Activated CD8-positive, alpha-beta memory T cell treated with anti-CD3 and anti-CD28 coated beads, Interleukin-2, amount 50 U/mL, for 4 hours (primary cell): Measurements from ENCODE around the gene MEF2C.

ENCODE experiments used
- DNase-seq: peaks from one replicate; pipeline ENCODE4 v3.0.0-alpha.2; 2020

The MEF2C gene

DNA sequence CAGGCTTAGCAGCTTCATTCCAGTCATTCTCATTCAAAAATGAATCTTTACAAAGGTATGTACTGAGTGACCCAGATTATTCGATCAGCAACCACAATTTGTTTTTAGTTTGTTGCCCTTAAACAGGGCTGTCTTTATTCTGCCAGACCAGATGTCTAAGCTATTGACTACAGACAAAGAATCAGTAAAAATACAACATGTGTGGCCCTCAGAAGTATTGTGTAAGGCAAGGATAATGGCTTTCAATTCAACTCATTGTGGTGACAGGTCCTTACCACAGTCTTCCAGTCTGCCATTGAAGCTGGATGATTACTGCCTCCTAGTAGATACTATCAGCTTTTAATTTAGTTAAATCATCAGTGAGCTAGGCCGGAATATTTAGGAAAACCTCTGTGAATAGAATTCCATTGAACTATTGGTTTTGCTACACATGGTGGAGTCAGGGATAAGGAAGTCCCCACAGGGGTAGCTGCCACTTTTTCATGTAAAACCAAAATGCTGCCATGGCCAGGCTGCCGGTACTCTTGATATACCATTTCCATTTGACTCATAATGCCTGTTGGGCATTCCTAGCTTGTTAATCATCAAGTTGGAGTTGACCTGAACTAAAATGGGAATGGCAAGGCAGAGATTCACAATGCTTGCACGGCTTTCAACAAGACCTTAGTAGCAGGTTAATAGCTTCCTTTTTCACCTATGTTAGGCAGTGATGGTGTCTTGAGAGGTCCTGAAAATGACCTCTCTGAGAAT, 175.6 kb downstream of the MEF2C start:
- DNase-seq, result no peak

GRCh38 chr5:88702332-88702731, 180.7 kb downstream of the MEF2C start:
- DNase-seq, result no peak

DNA sequence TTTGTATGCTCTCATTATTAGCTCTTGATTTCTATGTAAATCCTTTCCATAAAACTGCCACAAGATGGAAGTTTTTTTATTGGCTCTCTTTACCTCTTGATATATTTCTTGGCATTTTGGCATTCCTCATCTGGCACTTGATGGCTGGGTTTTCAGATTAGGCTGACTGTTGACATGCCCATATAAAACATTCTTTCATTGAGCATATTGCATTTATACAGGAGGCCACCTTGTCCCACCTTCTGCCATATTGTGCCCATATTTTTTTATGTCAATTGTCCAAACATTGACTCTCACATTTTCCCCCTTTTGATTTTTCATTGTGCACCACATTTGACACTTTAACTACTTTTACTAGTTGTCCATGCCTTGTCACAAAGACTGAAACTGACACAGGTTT, 182.9 kb downstream of the MEF2C start:
- no peak for DNase-seq

DNA sequence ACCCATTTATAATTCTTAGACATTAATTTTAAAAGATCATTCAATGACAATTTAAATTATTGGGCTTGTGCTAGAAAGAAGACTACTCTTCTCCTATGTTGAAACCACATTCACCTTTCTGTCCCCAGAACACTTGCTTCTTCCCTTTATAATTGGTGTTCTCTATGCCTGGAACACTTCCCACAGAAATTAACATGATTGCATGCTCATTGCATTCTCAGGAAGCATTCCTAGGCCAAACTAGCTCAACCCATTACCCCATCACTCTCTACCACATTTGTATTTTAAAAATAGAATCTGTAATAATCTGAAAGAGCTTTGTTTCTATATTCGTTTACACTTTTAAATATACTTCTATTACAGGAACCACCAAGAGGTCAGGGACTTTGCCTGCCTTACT, 184.7 kb downstream of the MEF2C start:
- no peak for DNase-seq

- no peak for DNase-seq
These were observed 186.5 kb downstream of the MEF2C start for GRCh38 chr5:88696466-88696865.

DNA sequence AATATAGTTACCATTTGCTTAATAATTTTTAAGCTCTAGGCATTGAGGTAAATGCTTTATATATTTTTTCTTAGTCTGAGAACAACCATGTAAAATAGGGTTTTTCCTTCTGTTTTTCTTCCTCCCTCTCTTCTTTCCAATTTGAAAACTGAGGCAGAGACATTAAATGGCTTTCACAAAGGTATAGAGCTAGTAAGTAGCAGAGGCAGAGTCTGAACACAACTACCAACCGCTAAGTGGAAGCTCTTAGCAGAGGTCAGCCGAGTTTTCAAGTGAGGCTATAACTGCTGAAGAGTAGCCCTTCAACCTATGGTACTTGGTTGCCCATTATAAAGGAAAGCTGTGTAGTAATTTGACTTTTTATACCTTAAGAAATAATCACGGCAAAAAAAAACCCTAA, 187.1 kb downstream of the MEF2C start:
- DNase-seq, result no peak

DNA sequence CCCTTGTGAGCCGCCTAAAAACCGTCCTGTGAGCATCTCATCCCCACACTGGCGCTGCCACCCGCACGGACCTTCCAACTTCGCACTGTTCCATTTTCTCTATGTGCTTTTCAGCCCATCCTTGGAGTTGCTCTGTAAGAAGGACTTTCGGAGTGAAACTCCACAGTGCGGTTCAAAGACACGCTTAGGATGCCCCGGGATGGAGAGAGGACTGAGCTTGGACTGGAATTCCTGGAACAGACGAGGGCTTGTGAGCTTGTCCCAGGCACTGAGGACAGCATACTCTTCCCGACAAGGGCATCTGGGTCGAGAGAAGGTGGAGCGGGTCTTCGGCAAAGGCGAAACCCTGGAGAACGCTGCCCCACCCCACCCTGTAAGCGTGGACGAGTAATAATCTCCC, 187.8 kb downstream of the MEF2C start:
- DNase-seq, result no peak

GRCh38 chr5:88694023-88694679, 188.8 kb downstream of the MEF2C start:
- DNase-seq, result no peak

DNA sequence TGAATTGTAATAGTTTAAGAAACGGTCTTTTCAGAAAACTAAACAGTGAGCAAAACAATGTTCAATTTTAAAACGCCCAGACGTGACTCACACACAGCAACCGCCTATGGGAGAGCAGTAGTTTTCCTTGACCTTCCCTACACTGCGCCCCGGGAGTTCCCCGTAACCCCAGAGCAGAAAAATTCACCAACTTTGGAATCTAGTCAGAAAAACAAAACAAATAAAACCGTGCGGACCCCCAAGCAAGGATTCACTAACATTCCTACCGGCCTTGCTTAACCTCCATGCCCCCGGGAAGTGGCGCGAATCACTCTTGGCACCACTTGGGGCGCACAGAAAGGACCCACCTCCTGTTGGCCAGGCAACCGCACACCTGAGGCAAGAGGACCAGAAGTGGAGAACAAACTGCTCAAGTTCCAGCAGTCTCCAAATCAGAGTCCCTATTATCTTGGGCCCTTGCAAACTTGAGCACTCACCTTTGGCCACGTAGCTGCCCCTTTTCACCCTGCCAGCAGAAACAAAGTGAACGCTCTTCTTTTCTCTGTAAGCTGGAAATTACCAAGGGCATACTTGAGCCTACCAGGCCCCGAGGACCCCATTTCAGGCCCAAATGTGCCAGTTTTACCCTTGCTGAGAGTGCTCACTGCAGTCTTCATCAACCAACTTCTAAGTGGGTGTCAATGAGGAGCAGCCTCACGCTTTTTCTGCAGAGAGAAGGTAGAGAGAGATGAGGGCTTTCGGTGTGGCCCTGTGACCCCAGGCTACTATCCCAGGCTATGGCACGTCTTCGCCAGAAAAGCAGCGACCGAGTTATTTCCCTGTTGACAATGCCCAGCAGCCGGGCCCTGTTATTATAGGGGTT, 189.7 kb downstream of the MEF2C start:
- no peak for DNase-seq

DNA sequence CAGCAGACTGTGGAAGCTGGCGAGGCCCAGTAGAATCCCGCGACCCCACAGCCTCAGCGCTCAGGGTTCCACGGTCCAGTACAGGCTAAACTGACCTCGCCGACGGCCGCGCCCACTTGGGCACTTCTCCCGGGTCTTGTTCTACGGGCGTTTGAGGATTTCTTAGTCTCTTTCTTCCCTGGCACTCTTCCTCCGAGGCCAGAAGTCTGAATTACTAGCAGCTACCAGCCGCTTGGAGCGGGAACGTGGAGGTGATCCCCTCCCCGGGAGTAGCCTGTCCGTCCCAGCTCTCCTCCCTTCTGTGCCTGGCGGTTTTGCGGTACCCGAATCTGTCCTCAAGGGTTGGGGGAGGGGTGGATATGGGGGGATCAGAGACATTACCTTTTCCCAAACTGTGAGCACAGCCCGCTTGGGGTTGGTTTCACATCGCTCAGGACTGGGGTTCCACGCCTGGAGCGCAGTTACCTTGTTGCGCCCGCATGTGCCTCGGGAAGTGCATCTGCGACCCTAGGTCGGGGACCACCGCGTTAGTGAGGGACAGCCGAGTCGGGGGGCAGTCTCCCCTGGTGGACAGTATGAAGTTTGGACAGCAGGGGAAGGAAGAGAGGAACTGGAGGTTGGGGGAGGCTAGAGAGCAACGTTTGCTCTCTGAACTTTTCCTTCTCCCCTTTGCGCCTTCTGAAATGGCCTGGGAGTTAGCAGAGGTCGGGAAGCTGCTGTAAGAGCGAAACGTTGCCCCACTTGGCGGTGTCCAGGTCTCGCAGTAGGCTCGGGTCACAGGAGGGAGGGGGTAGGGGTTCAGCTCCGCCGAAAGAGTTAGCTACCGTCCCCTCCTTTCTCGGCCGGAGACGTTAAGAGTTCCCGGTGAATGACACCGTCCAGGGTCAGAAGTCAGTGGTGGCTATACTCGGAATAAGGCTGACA, 190.8 kb downstream of the MEF2C start:
- no peak for DNase-seq

- no peak for DNase-seq
These were observed 191.8 kb downstream of the MEF2C start for GRCh38 chr5:88691230-88691582.

GRCh38 chr5:88690409-88691229, 192.4 kb downstream of the MEF2C start:
- peak; percentile 59 for DNase-seq

DNA sequence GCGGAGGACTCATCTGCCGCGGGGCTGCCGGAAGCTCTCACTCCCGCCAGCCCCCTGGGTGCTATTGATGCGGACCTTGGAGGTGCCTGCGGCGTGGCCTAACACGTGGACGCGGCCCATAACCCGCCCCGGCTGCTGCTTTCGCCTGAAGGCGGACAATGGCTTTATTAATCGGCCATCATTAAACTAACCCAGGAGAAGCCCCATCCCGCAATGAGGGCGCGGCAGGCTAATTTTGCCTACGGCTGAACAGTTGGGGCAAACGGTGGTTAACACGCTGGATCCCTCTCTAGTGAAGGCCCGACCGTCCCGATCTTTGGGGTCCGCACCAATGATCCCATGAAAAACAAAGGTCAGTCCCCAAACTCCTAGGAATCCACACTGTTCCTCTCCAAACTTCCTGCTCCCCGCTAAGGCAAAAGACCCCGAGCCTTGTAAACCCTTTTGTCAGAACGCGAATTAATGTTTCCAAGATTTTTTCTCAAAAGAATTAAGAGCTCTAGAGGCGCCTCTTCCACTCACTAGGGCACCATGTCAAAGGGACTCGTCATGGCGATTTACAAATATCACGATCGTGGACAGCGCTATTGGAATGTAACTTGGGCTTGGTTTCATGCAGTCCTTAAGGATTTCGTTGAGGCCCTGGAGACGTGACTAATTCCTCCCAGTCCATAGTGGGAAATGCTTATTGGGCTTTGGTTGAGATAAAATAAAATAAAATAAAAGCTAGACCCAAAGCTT, 193.1 kb downstream of the MEF2C start:
- DNase-seq, result no peak

- no peak for DNase-seq
These were observed 193.9 kb downstream of the MEF2C start for GRCh38 chr5:88688984-88689667.

DNA sequence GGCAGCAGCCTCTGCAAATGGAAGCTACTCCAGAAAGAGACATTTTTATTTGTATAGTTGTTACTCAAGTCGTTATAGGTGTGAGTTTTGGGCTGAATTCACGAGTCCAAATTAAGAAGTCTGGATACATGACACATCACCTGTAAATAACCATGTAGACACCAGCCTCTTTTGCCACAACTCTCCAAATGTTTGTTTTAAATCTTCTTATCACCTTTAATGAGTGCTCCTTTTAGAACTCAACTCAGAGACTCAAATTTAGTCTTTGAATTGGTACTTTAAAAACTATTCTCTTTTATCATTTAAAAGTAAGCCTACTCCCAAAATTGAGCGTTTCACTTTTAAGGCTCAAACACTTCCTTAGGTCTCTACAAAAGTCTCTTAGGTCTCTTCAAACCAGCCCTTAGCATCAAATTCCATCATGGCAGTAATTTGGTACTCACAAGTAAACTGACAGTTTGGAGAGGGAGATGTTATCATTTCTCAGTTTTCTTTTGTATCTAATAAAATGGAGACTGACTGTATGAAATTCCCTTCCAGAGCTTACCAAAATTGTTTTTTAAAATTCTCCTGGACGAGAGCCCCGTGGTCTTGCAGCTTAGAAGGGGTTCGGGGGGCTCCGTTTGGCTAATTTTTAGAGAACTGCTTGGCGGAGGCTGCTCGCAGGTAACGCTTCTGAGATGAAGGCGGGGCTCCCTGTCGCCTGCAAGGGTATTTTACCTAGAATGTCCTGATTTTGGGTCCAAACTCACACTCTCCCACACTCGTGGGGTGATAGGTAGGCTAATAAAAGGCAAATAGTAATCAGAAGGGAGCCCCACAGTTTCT, 194.6 kb downstream of the MEF2C start:
- no peak for DNase-seq

DNA sequence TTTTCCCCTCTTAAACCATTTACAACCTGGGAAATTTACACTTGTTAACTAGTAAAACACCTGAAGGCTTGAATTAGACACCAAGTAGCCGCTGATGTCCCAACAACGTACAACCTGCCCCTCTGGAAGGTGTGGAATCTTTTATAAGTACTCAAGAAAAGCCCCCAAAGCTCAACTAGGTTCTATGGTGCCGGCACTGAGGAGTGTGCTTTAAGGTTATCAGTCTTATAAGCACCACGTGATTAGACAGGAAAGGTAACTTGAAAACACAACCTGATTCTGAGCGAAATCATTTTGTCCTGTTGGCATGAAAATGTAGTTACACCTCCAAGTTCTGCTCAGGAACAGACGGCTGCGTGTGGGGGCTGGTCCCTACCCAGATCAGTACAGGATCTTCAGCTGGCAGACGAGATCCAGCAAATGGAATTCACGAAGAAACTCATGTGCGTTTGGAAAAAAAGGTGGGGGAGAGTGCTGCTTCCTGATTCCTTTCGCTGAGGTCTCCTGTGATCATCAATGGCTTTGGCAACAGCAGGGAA, 195.5 kb downstream of the MEF2C start:
- no peak for DNase-seq

- no peak for DNase-seq
These were observed 196.3 kb downstream of the MEF2C start for GRCh38 chr5:88686726-88687125.

DNA sequence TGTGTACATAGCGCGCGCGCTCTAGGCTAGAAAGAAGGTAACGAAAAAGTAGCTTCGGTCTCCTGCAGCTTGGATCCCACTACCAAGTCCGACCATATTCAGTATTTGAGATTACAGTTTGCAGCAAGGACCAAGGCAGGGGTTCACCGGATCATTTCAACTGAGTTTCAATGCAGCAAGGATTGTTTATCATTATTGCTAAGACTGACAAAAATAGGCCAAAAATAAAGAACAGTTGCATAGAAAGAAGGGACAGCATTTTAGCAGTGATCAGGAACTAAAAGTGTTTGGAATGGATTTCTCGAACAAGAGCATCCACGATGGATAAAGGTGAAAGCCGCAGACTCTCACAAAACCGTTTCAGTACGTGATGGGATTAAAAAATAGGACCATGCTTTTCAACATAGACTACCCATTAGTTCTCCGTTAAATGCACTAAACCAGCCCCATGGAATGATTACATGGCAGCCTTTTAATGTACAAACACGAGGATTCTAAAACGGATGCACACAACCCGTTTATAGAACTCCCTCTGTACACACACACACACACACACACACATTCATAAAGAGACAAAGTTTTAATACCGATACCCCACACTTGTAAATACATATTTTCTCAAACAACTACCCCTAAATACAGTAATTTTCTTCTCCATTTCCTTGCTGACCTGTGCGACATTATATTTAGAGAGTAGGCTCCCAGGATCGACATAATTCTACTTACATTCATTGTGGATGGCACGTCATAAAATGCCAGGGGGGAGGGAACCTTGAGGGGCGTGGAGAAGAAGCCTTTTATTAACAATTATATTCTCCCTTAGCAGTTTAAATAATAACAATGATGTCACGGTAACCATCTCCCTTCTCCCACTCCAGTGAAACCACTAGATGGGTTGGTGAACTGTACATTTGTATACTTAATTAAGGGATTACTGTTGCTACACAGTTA, 197.1 kb downstream of the MEF2C start:
- DNase-seq, result no peak
